ENCODE results near the gene SLC30A10. TPM values are rescaled to one million over a fixed set of nuclear protein-coding genes. Genes with fewer than 3 reads are reported as not detected.

Gene SLC30A10
- total RNA-seq, 1 experiment from 2014 or later, result not detected

DNA sequence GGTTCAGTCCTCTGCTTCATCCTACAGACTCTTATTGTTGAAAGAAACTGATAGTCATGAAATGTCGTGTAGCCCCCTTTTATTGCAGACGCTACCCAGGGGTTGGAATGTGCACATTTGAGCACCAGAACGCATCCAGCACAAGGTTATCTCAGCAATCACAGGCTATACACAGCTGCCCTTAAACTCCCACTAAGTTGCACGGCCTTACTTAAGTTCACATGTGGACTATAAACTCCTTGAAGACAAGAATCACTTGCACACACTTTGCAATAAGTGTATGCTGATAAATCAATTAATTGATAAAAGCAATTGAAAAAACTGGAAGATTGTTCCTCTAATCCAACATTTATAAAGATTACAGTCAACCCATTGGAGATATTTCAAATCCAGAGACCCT, 18.9 kb downstream of the SLC30A10 start:
- intact Hi-C loops (cut with micrococcal nuclease; ENCODE audit: unreplicated experiment), result no loop called here
- Histone ChIP-seq H3K36me3 (ENCODE audit: control insufficient read depth, insufficient read depth, low read length) (no peaks in the 10 kb centered on the region), H3K27ac (ENCODE audit: low read length) (no peak overlapping the region), H3K27me3 (ENCODE audit: control insufficient read depth, insufficient read depth, low read length) (no peaks in the 10 kb centered on the region; the same call in 1 of the 2 replicates), H3K4me3 (ENCODE audit: low read depth in 2 of 2, low read length in 2 of 2) (no peak overlapping the region), H3K4me1 (ENCODE audit: control insufficient read depth, insufficient read depth, low read length) (no peaks in the 10 kb centered on the region), H3K9me3 (ENCODE audit: control insufficient read depth, insufficient read depth, low read depth, low read length) (no peaks in the 10 kb centered on the region)
- no peak for TF ChIP-seq POLR2AphosphoS5 (IDR thresholded peaks at IDR 0.05; ENCODE audit: low read depth, low read length)
- TF ChIP-seq, protein P1, sequence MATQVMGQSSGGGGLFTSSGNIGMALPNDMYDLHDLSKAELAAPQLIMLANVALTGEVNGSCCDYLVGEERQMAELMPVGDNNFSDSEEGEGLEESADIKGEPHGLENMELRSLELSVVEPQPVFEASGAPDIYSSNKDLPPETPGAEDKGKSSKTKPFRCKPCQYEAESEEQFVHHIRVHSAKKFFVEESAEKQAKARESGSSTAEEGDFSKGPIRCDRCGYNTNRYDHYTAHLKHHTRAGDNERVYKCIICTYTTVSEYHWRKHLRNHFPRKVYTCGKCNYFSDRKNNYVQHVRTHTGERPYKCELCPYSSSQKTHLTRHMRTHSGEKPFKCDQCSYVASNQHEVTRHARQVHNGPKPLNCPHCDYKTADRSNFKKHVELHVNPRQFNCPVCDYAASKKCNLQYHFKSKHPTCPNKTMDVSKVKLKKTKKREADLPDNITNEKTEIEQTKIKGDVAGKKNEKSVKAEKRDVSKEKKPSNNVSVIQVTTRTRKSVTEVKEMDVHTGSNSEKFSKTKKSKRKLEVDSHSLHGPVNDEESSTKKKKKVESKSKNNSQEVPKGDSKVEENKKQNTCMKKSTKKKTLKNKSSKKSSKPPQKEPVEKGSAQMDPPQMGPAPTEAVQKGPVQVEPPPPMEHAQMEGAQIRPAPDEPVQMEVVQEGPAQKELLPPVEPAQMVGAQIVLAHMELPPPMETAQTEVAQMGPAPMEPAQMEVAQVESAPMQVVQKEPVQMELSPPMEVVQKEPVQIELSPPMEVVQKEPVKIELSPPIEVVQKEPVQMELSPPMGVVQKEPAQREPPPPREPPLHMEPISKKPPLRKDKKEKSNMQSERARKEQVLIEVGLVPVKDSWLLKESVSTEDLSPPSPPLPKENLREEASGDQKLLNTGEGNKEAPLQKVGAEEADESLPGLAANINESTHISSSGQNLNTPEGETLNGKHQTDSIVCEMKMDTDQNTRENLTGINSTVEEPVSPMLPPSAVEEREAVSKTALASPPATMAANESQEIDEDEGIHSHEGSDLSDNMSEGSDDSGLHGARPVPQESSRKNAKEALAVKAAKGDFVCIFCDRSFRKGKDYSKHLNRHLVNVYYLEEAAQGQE (IDR thresholded peaks at IDR 0.05; ENCODE audit: insufficient read depth in 1 of 2, low read depth in 2 of 2, low read length in 1 of 2), result no peak
- TF ChIP-seq, protein P2, sequence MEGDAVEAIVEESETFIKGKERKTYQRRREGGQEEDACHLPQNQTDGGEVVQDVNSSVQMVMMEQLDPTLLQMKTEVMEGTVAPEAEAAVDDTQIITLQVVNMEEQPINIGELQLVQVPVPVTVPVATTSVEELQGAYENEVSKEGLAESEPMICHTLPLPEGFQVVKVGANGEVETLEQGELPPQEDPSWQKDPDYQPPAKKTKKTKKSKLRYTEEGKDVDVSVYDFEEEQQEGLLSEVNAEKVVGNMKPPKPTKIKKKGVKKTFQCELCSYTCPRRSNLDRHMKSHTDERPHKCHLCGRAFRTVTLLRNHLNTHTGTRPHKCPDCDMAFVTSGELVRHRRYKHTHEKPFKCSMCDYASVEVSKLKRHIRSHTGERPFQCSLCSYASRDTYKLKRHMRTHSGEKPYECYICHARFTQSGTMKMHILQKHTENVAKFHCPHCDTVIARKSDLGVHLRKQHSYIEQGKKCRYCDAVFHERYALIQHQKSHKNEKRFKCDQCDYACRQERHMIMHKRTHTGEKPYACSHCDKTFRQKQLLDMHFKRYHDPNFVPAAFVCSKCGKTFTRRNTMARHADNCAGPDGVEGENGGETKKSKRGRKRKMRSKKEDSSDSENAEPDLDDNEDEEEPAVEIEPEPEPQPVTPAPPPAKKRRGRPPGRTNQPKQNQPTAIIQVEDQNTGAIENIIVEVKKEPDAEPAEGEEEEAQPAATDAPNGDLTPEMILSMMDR (IDR thresholded peaks at IDR 0.05), result no peak
- no peak for TF ChIP-seq SIN3A (IDR thresholded peaks at IDR 0.05; ENCODE audit: borderline replicate concordance, insufficient read depth, low read depth, low read length)
- no peak for TF ChIP-seq TCF7L2 (IDR thresholded peaks at IDR 0.05; ENCODE audit: low read depth, low read length)
- DNase-seq (ENCODE audit: low read depth, low spot score), result no peak
- no peak for ATAC-seq
- ChIA-PET CTCF (no interaction called here), POLR2A (no interaction called here)
- in situ Hi-C loops (cut with HindIII; ENCODE audit: low pct_unique_long_range_greater_than_20kb, low sequenced_read_pairs), result no loop called here
- no TSS peak for BruUV-seq (replicated peaks)

DNA sequence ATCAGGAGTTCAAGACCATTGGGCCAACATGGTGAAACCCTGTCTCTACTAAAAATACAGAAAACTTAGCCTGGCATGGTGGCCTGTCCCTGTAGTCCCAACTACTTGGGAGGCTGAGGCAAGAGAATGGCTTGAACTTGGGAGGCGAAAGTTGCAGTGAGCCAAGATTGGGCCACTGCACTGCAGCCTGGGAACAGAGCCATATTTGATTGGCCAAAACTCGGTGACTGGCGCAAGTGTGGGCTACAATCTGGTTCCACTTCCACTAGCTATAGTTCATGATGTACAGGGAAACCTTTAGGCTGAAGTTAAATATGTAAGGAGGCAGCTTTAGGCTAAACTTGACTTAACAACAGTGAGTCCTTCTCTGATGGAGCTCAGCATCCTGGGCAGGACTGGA, 20.2 kb downstream of the SLC30A10 start:
- Histone ChIP-seq H3K27me3 (ENCODE audit: control insufficient read depth, insufficient read depth, low read length) (no peaks in the 10 kb centered on the region; the same call in 1 of the 2 replicates), H3K36me3 (ENCODE audit: control insufficient read depth, insufficient read depth, low read length) (no peaks in the 10 kb centered on the region), H3K27ac (ENCODE audit: low read length) (no peak overlapping the region), H3K4me1 (ENCODE audit: control insufficient read depth, insufficient read depth, low read length) (no peaks in the 10 kb centered on the region), H3K9me3 (ENCODE audit: control insufficient read depth, insufficient read depth, low read depth, low read length) (no peaks in the 10 kb centered on the region), H3K4me3 (ENCODE audit: low read depth in 2 of 2, low read length in 2 of 2) (no peak overlapping the region)
- TF ChIP-seq TCF7L2 (IDR thresholded peaks at IDR 0.05; ENCODE audit: low read depth, low read length), result no peak
- TF ChIP-seq POLR2AphosphoS5 (IDR thresholded peaks at IDR 0.05; ENCODE audit: low read depth, low read length), result no peak
- no peak for TF ChIP-seq SIN3A (IDR thresholded peaks at IDR 0.05; ENCODE audit: borderline replicate concordance, insufficient read depth, low read depth, low read length)
- TF ChIP-seq, protein P2 (IDR thresholded peaks at IDR 0.05), result no peak
- TF ChIP-seq, protein P1 (IDR thresholded peaks at IDR 0.05; ENCODE audit: insufficient read depth in 1 of 2, low read depth in 2 of 2, low read length in 1 of 2), result no peak
- ChIA-PET CTCF (no interaction called here), POLR2A (no interaction called here)
- no TSS peak for BruUV-seq (replicated peaks)
- intact Hi-C loops (cut with micrococcal nuclease; ENCODE audit: unreplicated experiment) (no loop called here), in situ Hi-C loops (cut with HindIII; ENCODE audit: low pct_unique_long_range_greater_than_20kb, low sequenced_read_pairs) (no loop called here)
- ATAC-seq (no peak), DNase-seq (ENCODE audit: low read depth, low spot score) (no peak)
